ENCODE results near the gene PRKAA2.

GRCh38 chr1:56712150-56712549 lies 67.0 kb downstream of the PRKAA2 start:
- TF ChIP-seq RAD21 (IDR thresholded peaks at IDR 0.05; ENCODE audit: low read depth) (no peak), NFIC (IDR thresholded peaks at IDR 0.05) (no peak), ZBTB7A (IDR thresholded peaks at IDR 0.05; ENCODE audit: low read depth) (no peak), REST (IDR thresholded peaks at IDR 0.05; ENCODE audit: low read depth) (no peak), MAX (IDR thresholded peaks at IDR 0.05) (no peak)

Measured in Ishikawa (cell line).